AG09319 (cell line): ENCODE results near the gene ACADS.

Experiments
- DNase-seq: peaks from one replicate; pipeline ENCODE4 v3.0.0-alpha.2; 2010; ENCODE audit warnings: low read depth; ENCODE audit errors: extremely low read depth
- TF ChIP-seq, protein P1 (sequence below): IDR thresholded peaks from 2 replicates; pipeline ENCODE4 v1.5.1; 2011; ENCODE audit warnings: low read depth, mild to moderate bottlenecking, inconsistent platforms, low read length, moderate library complexity

The ACADS gene

GRCh38 chr12:120686690-120687577, 38.7 kb upstream of the ACADS start, which contains the start of gene MLEC:
MLEC (plus strand) TSS chr12:120687149; CDS start chr12:120687297, 148 bp downstream.
- DNase-seq: peak; percentile 90
- TF ChIP-seq, protein P1, sequence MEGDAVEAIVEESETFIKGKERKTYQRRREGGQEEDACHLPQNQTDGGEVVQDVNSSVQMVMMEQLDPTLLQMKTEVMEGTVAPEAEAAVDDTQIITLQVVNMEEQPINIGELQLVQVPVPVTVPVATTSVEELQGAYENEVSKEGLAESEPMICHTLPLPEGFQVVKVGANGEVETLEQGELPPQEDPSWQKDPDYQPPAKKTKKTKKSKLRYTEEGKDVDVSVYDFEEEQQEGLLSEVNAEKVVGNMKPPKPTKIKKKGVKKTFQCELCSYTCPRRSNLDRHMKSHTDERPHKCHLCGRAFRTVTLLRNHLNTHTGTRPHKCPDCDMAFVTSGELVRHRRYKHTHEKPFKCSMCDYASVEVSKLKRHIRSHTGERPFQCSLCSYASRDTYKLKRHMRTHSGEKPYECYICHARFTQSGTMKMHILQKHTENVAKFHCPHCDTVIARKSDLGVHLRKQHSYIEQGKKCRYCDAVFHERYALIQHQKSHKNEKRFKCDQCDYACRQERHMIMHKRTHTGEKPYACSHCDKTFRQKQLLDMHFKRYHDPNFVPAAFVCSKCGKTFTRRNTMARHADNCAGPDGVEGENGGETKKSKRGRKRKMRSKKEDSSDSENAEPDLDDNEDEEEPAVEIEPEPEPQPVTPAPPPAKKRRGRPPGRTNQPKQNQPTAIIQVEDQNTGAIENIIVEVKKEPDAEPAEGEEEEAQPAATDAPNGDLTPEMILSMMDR: no peak; the same call in 1 of the 2 replicates

DNA sequence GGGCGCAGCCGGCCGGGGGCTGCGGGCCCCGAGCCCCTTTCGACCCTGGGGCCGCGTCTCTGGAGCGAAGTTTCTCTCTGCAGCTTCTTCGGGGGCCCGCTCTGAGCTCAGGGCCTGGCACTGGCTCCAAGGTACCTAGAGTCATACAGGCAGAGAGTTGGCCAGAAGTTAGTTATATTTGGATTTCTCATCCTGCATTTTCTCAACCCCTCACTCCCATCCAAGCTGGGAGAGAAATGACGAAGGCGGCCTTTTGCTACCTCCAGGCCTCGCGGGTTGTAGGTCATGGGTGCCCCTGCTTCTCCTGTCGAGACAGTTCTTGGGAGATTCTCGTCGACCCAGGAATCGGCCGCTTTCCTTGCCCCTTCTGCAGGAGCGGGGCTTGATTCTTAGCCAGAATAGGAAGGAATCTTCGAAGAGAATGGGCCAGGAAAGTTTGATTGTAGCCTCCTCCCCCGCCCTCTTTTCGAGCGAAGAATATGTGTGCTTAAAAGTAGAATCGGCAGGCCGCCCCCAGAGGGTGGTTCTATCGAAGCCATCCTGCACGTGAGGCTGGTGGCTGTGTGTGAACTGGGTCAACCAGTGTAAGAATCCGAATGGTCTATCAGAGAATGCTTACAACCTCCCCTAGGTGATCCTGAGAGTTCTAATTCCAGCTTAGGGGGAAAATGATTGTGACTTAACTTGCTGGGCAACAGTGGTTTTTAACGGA, 37.9 kb upstream of the ACADS start:
- no peak for DNase-seq

GRCh38 chr12:120688527-120689071, 37.0 kb upstream of the ACADS start:
- TF ChIP-seq, protein P1: no peak
- DNase-seq: no peak

More for the DNA sequence above, 37.9 kb upstream of the ACADS start:
- TF ChIP-seq, protein P1: no peak; the same call in 1 of the 2 replicates

DNA sequence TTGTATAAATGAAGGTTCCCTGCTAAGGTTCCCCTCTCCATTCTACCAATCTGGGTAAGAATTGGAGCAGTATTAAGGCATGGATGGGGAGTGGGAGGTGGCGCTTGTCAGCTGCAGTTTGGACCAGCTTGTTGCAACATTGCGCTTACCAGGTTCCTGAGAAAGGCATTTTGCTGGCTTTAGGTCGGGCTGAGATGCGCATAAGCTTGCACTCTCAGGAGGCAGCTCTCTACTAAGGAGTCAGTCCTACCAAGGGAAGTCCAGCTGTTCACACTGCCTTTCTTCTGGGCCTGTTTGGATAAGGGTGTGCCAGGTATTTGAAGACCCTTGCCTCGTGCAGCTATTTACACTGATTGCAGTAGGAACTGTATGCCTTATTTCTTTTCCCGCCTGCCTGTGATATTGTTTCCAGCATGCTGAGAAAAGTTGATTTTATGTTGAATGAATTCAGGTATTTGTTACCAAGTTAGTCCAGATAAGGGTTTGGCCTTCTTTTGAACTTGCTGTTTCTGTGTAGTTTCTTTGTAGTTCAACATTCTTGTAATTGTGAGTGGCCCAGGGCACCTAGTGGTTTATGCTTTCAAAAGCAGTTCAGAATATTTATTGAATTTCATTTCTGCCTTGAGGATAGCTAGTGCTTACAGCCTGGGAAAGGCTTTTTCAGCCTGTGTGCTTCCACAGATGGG, 36.1 kb upstream of the ACADS start:
- DNase-seq: no peak
- TF ChIP-seq, protein P1: no peak

DNA sequence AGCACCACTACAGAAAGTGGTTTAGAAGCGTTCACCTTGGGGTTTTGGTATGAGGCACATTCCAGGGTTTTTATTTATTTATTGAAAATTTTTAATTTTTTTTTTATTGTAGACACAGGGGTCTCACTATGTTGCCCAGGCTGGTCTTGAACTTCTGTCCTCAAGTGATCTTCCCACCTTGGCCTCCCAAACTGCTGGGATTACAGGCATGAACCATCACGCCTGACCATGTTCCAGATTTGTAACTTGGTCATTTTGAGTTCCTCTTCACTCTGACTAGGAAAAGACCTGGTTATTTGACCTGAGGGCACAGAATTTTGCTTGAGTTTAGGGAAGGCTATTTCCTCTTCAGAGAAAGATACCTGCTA, 35.6 kb upstream of the ACADS start:
- TF ChIP-seq, protein P1: no peak
- DNase-seq: no peak

DNA sequence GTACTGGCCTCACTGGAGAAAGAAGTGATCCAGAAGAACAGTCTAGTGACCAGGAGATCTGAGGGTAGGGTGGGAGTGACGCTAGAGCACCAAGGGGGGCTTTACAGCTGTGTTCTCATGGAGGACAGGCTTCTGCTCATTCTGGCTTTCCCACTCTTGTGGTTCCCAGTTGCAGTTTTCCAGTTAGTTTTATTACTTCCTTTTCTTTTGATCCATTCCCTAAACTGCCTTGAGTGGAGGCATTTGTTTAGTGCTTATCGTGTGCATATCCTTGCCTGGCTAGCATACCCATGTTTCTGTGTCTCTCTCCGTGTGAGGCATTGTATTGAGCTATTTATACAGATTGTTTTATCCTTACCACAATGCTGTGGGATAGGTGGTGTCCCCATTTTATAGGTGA, 34.6 kb upstream of the ACADS start:
- TF ChIP-seq, protein P1: no peak
- no peak for DNase-seq
